Kidney (tissue), 14 donors: ENCODE measurements around the gene EIF4B. TPM values are rescaled to one million over a fixed set of nuclear protein-coding genes. Genes with fewer than 3 reads are reported as not detected.
A peak's percentile ranks its signal among the peaks of the same experiment; 100 is the strongest.

Experiments used
- DNase-seq, 5 donors: peaks; one replicate each; pipeline ENCODE4 v3.0.0-alpha.2; 2013 to 2020
- FAIRE-seq: peaks from 2 replicates; lab custom pipeline; 2012; peaks lifted over from hg19 to GRCh38; lab: Jason Lieb, UNC
- H3K27ac ChIP-seq, 2 donors: one replicate each; pipeline ENCODE4 v1.7.0; 2013; ENCODE audit warnings: low read depth in 2 of 2, low read length in 2 of 2, inconsistent platforms in 1 of 2
- H3K27me3 ChIP-seq: one replicate; pipeline ENCODE4 v1.7.1; 2013; ENCODE audit warnings: low read length, inconsistent platforms; ENCODE audit not compliant: control insufficient read depth, insufficient read depth
- H3K36me3 ChIP-seq, 3 donors: one replicate each; pipeline versions ENCODE4 v1.7.0 to v1.7.1; 2013; ENCODE audit warnings: low read length in 3 of 3, control low read depth in 1 of 3, inconsistent platforms in 1 of 3; ENCODE audit not compliant: insufficient read depth in 3 of 3, control insufficient read depth in 2 of 3
- H3K4me1 ChIP-seq, 3 donors: one replicate each; pipeline versions ENCODE4 v1.7.0 to v1.7.1; 2013; ENCODE audit warnings: low read length in 3 of 3, inconsistent platforms in 1 of 3, low read depth in 1 of 3; ENCODE audit not compliant: control insufficient read depth in 2 of 3, insufficient read depth in 2 of 3
- H3K4me3 ChIP-seq, 3 donors: one replicate each; pipeline versions ENCODE4 v1.7.0 to v1.8.1; 2013; ENCODE audit warnings: low read length in 3 of 3, control low read depth in 1 of 3, inconsistent platforms in 1 of 3
- H3K9ac ChIP-seq, 3 donors: one replicate each; pipeline versions ENCODE4 v1.7.0 to v1.7.1; 2013; ENCODE audit warnings: low read length in 3 of 3, control low read depth in 1 of 3, inconsistent platforms in 1 of 3
- H3K9me3 ChIP-seq, 3 donors: one replicate each; pipeline versions ENCODE4 v1.7.0 to v1.7.1; 2013; ENCODE audit warnings: low read length in 3 of 3, control low read depth in 1 of 3, inconsistent platforms in 1 of 3; ENCODE audit not compliant: control insufficient read depth in 2 of 3, insufficient read depth in 1 of 3
- CTCF ChIP-seq: IDR thresholded peaks from 3 replicates; pipeline ENCODE4 v1.5.1; 2012; ENCODE audit warnings: mild to moderate bottlenecking, moderate library complexity, borderline replicate concordance; ENCODE audit not compliant: insufficient read depth; ENCODE audit errors: extremely low read depth
- intact Hi-C: fragments of 100-400 bp; cut with DNase I; formaldehyde crosslinking; loops from one replicate; pipeline ENCODE4 v1.11.1; 2022
- polyA plus RNA-seq: library from polyadenylated mRNA; stranded (reverse); fragments of 350-450 nt; fragmentation: Illumina TruSeq; extraction: RNeasy Lipid Tissue Mini Kit (QIAGEN cat#74804); gene quantifications from one replicate; pipeline ENCODE4 v1.2.3, GENCODE V29; 2014; ENCODE audit warnings: low read depth, low replicate concordance; ENCODE audit not compliant: insufficient read depth
- total RNA-seq: library from RNA; stranded (reverse); fragmentation: NEBNext Ultra II Directional; extraction: Animal tissue kit (Norgen Biotek cat#: 25700); gene quantifications from one replicate; pipeline ENCODE4 v1.2.1, GENCODE V29; 2021
- donor health status: control.
- donor health status: control.
- donor health status: control.
- donor health status: control.
- donor health status: control.
- donor health status: DM: yes; HTN: yes; CAD: no.
- donor health status: Normal renal cell carcinoma (clear cell type).

The EIF4B gene
- total and polyA plus RNA-seq, 2 donors from 2014 or later = 114 to 417 TPM

DNA sequence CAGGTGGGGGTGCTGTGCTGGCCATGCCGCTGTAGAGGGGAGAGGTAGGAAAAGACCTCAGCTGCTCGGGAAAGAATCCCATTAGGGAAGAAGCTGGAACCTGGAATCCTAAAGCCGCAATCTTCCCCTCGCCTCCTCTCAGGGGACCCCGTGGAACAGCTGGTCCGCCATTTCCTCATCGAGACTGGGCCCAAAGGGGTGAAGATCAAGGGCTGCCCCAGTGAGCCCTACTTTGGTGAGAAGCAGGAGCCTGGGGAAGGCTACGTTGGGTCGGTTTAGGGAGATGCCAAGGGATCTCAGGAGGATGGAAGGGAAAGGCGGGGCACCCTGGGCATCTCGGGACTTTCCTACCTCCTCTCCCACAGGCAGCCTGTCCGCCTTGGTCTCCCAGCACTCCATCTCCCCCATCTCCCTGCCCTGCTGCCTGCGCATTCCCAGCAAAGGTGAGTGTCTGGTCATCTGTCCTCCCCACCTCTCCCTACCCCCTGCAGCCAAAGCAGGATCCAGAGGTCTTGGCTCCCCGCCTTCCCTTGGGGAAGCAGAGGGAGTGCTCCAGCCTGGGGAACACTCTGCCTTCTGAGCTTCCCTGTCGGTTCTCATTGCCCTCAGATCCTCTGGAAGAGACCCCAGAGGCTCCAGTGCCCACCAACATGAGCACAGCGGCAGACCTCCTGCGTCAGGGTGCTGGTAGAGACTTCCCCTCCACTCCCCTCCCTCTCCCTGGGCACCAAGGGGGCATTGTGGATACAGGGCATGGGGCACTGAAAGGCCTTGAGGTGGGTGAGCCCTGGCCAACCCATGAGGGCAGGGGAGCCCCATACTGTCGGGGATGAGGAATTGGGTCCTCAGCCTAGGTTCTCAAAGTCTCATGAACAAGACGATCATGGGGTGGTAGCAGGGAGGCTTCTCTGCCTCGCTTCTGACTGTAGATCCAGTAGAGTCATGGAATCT, 56.0 kb downstream of the EIF4B start:
- FAIRE-seq (no peak), DNase-seq (peak in 2 of 5 donors; percentile 45 to 72)
- peaks cover 0 to 37% (median 9%) of the 10 kb centered on the region in 3 donors for H3K4me1 ChIP-seq
- no peak overlapping the region for H3K4me3 ChIP-seq
- H3K27ac ChIP-seq = peak overlapping the region in 1 of 2 donors; percentile 1
- no peak for TF ChIP-seq CTCF
- H3K9ac ChIP-seq = no peak overlapping the region
- intact Hi-C loops = loop anchor here (10.0 kb wide), 1 partner anchor 133 kb away; no protein-coding TSS in a partner anchor
- H3K9me3 ChIP-seq = no peaks in the 10 kb centered on the region
- peaks cover 0 to 45% (median 15%) of the 10 kb centered on the region in 3 donors for H3K36me3 ChIP-seq
- H3K27me3 ChIP-seq = no peaks in the 10 kb centered on the region

GRCh38 chr12:53062977-53063707, 56.9 kb downstream of the EIF4B start:
- DNase-seq = peak in 2 of 5 donors; percentile 58 to 77
- peaks cover 0 to 41% (median 12%) of the 10 kb centered on the region in 3 donors for H3K36me3 ChIP-seq
- peaks cover 0 to 37% (median 9%) of the 10 kb centered on the region in 3 donors for H3K4me1 ChIP-seq
- no peak overlapping the region for H3K4me3 ChIP-seq
- H3K9ac ChIP-seq = no peak overlapping the region
- FAIRE-seq = no peak
- peak overlapping the region in 1 of 2 donors; percentile 6 for H3K27ac ChIP-seq
- no peak for TF ChIP-seq CTCF
- H3K27me3 ChIP-seq = no peaks in the 10 kb centered on the region
- intact Hi-C loops = loop anchor here (10.0 kb wide), 1 partner anchor 132 kb away; no protein-coding TSS in a partner anchor
- H3K9me3 ChIP-seq = no peaks in the 10 kb centered on the region

GRCh38 chr12:53063708-53064612, 57.7 kb downstream of the EIF4B start:
- FAIRE-seq (no peak), DNase-seq (peak in 2 of 5 donors; percentile 35 to 82)
- no peak for TF ChIP-seq CTCF
- intact Hi-C loops = loop anchor here (10.0 kb wide), 1 partner anchor 131 kb away; no protein-coding TSS in a partner anchor
- Histone ChIP-seq H3K9ac (no peak overlapping the region), H3K27ac (peak overlapping the region; percentile 6 to 50), H3K4me1 (peaks cover 0 to 39% (median 9%) of the 10 kb centered on the region in 3 donors), H3K36me3 (peaks cover 0 to 41% (median 12%) of the 10 kb centered on the region in 3 donors), H3K27me3 (no peaks in the 10 kb centered on the region), H3K9me3 (no peaks in the 10 kb centered on the region), H3K4me3 (no peak overlapping the region)
